Activated T-cell treated with anti-CD3 and anti-CD28 coated beads, Interleukin-2, amount 50 U/mL, for 48 hours (primary cell): ENCODE measurements around the gene MCC.

ENCODE experiments used
- DNase-seq, 2 experiments: peaks; one replicate each; pipeline ENCODE4 v3.0.0-alpha.2; 2020

MCC gene

DNA sequence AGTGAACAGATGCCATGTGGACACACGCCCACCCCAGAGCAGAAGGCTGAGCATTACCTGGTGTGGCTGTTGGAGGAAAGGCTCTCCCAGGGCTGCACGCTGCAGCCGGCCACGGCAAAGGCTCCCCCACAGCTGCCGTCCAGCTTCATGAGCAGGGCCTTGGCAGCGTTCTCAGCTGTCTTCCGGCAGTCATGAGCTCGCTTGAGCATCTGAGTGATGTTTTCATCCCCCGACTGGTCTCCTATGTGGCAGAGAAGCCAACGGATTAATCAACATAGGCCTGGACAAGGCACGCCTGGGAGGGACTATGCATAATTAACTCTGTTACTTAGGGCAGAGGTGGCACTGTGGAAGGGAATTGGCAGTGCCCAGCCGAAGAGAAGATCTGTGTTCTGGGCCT lies 424.3 kb downstream of the MCC start:
- DNase-seq: peak in 1 of 2 experiments; percentile 12

DNA sequence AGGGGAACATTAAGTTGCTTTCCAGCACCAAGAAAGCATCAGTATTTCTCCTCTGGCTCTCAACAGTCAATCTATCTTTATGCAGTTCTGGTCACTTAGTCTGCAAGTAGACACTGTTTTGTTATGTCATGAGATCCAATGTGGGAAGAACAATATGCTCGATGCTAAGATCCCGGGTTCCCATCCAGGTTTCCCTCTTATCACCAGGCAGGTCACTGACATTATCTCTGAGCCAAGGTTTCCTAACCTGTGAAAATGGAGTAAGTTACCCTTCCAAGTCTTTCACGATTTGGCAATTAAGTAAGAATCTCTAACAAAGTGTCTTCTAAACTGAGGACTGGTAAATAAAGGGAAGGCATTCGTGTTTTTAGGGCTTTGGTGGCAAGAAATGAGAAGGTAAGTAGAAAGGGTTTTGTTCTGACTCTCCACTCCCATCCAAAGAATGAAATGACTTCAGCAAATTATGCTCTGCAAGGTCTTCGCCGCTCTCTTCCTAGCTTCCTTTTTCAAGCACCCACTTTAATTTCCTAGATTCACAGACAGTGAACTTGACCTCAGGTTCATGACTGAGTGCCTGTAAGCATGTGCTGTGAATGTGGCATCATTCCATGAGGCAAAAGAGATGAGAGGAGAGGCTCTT lies 425.3 kb downstream of the MCC start:
- peak in 1 of 2 experiments; percentile 15 for DNase-seq

DNA sequence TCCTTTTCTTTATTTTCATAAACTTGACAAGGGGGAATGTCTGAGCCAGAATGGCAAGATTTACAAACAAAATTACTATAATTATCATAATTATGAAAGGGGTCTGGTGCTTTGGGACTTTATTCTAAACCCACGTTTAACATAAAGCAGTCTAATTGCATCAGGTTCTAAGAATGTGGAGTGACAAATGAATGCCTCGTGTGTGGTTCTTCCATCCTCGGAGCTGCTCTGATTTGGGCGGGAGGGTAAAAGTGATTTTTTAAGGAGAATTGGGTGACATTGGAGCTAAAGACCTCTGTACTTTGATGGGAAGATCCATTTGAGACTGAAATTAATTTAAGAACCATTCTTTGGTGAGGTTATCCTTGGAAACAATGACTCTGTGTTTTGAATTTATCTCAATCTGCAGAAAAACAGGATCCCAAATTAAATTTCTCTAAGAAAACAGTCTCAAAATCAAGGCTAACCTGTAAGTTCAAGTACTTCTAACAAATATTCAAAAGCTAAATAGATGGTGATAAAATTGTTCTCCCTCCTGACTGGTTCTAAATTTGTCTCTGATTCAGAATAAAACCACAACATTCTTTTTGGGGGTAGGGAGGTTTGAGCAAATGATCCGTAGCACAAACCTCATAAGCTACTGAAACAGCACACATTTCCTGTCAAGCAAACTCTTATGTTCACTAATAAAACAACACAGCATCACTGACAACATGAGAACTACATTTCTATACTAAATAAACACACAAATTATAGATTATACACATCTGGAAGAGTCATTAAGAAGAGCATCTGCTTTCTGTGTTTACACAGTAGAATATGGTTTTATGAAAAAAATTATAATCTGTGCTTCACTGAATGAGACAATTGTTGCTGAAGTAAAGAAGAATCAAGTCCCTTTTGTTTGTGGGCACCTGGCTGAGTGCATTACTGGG lies 426.1 kb downstream of the MCC start:
- no peak for DNase-seq

DNA sequence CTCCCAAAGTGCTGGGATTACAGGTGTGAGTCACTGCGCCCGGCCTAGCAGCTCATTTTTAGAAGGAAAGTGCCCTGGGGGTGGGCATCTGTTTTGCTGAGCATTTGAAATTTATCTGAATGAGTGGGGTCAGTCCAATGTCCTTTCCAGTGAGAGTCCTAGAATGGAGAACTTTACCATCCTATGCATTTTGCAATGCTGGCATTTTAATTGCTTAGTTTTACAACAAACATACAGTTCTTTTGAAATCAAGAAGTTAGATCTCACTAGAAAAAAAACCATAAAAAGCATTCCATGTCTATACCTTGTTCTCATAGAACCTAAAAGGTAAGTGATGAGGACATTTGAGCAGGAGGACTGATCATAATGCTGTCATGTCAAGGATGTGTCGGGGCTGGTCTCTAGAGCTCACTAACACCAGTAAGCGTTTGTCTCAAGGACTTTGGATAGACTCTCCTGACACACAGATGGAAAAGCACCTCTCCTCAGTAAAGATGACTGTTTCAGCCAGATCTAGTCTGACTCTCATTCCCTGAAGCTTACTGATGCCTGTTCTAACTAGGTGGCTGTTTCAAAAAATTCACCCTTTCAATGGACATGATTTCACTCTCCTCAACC lies 427.7 kb downstream of the MCC start:
- peak in 1 of 2 experiments; percentile 13 for DNase-seq

DNA sequence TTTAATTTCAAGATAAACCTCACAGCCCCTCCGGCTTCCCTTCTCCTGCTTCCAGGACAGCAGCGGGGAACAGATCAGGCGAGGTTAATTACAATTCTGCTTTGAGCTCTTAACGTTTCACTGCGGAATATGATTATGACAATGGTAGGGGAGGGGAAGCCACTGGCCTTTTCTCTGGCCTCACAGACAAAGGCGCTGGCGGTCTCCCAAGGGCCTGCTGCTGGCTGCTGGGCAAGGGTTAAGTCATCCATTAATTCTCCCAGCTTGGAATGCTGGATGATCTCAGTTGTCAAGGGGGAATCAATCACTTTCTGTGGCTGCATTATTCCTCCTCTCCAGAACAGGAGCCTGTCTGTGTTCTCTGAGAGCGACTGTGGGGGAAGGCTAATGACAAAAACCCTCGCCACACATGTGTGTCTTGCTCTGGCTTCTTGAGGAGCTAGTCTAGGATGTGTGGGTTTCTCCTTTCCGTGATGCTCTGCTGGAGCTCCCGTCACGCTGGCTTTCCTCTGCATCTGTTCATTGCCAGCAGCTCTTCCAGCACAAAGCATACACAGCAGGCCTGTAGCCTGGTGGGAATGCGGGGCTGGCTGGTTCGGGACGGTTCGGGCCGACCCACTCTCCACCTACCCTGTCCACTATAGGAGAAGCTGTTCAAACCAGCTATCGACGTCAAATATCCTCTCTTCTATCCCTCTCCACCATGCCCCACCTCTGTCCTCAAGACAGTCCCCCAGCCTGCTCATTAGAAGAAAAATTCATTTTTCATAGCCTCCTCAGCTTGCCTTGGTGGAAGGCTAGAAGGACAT lies 428.8 kb downstream of the MCC start:
- DNase-seq: peak in 1 of 2 experiments; percentile 17

DNA sequence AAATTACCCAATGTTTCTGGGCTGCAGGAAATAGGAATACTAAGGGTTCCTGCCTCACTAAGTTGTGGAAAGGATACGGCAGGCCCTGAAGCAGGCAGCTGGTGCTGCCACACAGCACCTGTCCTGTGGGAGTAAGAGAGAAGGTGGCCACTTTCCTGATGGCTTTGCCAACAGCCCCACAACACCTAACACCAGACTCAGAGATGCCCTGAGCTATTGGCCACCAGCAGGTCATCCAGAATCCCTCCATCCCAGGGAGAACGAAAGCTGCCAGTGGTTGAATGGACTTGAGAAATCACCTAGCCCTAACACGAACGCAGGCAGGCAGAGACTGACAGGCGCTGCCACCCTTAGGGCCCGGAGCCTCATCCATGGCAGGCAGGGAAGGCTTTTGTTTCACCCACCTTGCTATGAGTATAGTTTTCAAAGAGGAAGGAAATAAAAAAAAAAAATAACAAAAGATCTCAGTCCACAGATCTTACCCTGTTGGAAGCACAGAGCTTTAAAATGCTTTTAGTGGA lies 429.5 kb downstream of the MCC start:
- DNase-seq: peak in 1 of 2 experiments; percentile 13

DNA sequence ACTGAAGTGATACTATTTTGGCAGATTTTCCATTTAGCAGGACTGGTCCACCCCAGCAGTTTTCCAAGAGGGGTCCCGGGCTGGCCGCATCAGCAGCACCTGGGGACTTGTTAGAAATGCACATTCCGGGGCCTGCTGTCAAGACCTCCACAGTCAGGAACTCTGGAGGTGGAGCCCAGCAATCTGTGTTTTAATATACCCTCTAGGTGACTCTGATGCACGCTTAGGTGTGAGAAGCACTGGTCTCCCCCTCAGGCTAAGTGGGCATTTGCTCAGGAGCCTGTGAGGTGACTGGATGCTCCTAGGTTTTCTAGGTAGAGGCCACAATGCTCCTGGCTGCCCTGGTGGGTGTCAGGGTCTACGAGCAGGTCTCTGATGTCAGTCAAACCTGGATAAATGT lies 430.0 kb downstream of the MCC start:
- peak in 1 of 2 experiments; percentile 15 for DNase-seq

DNA sequence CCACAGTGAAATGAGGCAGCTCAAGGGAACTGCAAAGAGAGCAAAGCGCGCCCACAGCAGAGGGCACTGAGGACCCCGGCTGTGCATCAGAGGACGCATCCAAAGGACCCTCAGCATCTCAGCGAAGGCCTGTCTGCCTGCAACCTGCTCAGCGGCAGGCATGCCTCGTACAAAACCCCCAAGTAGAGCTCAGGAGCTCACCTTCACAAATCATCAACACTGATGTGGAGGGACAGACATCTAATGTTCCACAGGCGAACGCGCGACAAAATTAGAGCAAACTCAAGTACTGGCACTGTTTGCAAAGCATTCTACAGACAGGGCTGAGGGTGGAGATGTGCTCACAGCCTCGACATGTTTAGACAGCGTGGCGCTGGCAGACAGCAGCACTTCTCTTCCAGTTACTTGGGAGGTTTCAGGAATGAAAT lies 430.7 kb downstream of the MCC start:
- DNase-seq: peak in 1 of 2 experiments; percentile 12

DNA sequence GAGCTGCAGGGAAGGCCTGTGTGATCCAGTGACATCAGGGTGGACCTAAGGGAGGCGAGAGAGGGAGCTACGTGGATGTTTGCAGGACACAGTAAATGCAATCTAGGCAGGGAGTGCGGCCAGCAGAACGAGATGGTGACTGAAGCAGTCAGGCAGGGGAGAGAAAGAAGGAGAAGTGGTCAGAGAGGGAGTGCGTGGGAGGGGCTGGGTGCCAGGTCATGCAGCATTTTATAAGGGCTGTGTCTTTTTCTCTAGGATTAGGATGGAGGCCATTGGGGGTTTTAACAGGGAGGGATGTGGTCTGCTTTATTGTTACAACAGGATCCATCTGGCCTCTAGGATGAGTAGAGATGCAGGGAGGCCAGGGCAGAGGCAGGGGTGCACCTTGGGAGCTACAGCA lies 431.3 kb downstream of the MCC start:
- DNase-seq: peak in 1 of 2 experiments; percentile 6

DNA sequence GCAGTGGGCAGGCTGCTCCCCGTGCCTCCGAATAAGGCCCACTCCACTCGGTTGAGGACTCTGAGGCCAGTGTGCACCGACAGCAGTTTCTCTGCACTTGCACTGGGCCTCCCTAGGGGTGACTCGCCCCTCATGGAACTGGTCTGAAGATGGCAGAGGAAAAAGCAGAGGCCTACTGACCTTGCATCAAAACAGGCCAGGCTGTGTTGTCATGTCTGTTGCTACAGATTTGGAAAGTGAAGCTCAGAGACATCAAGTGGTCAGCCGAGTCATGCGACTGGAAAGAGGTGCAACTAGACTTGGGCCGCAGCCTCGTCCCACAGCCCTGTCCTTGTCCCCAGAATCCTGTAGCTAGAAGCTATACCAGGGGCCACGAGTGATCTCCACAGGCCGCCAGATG lies 433.4 kb downstream of the MCC start:
- peak in 1 of 2 experiments; percentile 14 for DNase-seq

DNA sequence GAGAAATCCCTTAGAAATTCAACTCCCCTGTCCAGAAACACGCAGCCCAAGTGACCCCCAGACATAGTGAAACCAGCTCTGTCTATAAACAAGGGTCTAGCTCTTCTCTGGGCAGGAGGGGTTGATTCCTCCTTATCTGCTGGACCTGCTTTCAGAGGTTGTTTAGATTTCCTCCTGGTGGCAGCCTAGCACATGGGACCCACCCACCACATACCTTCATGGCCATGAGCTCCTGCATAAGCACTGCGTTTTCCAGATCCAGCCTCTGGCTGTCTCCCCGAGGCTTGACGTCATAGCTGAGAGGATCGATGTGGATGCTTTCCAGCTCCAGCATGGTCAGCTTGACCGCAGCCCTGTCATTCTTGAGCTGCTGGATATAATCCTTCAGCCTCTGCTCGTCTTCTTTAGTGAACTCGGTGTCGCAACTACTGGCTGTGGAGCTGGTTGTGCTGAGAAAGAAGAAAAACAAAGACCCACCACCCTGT lies 434.7 kb downstream of the MCC start:
- no peak for DNase-seq

DNA sequence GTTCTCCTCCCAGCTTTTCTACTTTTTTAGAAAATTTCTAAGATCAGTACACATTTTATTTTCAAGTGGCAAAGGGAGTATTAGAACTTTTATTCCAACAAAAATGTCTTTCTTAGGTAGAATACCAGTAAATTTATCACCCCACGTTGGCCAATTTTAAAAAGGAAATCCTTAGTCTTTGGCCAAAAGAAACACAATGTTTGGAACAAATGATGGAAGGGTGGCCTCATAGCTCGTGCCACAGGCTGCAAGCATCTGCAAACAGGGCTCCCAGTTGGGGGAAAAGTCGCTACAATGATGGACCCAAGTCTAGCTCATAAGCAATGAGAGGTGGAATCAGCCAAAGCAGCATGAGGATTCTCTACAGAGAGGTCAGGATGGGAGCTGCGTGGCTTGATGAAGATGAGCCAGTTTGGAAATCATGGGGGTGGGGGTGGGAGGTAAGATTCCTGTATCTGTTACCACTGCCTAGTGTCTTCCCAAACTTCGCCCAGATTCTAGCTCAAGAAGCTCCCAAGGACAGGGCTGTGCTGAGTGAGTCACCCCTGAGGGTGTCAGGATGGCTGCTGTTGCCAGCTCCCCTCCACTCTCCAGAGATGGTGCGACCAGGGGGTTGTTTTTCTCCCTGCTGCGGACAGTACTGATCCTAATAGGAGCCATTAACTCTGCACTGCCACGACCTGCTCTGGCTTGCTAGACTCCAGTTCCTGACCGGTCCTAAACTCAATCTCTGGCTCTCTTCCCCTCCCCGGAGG lies 436.0 kb downstream of the MCC start:
- no peak for DNase-seq

DNA sequence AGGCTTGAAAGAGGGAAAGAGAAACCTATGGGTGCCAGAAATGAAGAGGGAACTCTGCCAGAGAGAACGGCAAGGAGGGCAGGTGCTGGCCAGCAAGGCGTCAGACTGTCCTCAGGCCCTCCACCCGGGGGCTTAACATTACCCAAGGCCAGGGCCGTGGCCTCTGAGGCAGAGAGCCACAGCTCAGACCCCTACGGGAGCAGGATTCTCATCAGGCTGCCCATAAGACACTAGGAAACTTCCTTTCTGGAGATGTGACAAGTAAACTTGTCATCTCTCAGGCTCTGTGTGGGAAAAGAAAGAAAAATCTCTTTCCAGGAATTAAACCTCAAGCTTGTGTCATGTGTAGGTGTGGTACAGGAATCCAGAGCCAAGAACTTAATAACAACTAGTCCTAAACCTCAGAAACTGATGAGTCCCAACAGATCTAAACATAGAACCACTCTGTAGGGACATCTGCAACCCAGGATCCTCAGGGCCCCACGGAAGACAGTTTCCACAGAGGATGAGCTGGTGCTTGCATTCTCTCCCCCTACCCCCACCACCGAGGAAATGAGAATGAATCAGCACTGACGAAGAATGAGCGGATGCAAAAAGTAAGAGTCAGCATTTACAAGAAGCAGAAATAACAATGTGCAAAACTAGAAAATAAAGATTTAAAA lies 437.4 kb downstream of the MCC start:
- peak; percentile 56 to 66 for DNase-seq

DNA sequence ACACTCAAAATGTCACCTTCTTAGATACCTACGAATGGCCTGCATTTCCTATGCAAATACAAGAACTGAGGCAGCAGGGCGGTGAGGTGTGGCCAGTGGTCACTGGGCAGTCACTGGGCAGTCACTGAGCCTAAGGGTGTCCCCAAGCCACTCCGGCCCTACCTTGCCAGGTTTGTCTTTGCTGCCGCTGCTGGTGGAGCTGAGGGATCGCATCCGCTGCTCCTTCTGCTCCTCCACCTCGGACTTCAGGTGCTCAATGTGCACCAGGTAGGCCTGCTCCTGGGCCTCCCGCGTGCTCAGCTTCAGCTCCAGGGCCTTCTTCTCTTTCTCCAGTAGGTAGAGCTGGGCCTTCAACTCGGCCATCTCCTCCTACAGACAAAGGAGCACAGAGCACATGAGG lies 439.3 kb downstream of the MCC start:
- no peak for DNase-seq

DNA sequence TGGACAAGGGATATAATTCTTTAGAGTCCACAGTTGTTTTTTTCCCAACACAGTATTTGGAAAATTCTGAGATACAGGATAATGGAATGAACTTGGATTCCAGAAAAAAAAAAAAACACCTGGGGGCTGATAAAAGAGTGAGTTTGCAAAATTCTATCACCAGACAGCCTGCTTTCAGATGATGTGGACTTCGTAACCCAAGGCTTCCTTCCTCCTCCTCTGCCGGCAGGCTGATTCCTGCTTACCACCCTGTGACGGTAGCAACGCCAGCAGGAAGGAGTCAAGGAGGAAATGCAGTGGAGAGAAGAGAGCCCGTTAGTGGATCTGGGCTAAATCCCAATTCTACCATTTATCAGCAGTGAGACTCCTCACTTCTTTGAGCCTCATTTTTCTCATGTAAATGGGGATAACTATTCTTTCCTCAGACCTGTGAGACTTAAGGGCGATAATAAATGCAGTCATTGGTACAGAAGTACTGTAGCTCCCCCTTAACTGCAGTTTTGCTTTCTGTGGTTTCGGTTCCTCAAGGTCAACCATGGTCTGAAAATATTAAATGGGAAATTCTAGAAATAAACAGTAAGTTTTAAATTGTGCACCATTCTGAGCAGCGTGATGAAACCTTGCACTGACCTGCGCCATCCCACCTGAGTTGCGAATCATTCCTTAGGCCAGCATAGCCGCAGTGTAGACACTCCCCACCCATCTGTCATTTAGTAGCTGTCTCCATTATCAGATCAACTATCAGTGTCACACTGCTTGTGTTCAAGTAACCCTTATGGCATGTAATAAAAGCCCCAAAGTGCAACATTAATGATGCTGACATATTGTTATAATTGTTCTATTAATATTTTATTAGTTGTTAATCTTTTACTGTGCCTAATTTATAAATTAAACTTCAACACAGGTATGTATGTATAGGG lies 440.3 kb downstream of the MCC start:
- DNase-seq: no peak

DNA sequence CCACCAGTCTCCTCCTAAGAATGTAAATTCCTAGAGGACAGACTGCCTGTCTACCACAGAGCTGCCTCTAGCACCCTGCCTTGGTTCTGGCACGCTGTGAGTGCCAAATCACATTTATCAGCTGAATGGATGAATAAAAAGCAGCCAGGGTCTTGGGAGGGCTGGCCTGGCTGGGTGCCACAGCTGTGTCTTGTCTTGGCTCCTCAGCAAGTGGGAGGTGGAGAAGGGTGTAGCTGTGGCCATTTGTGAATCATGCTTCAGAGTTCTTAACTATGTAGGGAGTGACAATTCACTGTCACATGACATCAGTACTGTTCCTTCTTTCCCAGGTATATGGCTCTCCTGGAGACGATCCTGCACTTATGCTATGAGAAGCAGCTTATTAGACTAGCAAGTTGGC lies 441.0 kb downstream of the MCC start:
- DNase-seq: no peak

DNA sequence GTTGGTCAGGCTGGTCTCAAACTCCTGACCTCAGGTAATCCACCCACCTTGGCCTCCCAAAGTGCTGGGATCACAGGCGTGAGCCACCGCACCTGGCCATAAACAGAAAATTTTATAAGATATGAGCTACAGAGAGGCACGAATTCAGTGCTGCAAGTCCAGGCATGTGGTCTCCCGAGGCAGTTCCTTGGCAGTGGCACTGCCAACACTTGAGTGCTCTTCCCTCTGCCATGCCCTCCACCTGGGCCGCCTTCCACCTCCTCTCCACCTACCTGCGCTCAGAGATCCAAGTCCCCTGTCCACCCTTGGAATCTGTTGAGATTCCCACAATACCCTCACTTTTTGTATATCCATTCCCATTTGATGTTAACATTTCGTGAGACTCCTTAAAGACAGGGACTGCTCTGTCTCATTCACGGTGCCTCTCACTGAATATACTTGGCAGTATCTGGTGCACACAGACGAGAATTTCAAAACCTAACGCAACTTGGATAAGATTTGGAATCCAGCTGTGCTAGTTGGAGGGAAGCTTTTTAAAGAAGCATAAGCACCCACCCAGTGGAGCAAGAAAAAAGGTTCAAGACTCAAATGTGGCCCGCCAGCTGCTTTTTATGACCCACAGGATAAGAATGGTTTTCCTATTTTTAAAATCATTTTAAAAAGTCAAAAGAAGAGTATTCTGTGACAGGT lies 443.3 kb downstream of the MCC start:
- DNase-seq: peak in 1 of 2 experiments; percentile 4

DNA sequence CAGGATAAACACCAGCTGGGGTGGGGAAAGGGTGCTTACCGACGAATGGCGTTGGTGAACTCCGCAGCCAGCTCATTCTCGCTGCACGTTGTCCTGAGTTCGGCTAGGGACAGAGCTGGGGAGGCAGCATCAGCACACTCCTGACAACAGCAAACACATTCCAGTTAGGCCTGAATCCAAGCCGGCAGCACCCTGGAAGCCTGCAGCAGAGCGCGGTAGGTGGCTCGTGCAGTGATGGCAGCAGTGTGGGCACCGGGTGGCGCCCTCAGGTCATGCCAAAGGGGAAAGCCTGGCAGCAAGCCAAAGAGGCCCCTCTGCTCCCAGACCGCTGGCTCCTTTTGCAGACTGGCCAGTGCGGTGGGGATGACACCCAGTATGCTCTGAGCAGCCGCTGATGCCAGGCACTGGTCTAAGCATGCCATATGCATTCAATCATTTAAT lies 444.7 kb downstream of the MCC start:
- peak; percentile 49 to 56 for DNase-seq
